Stimulated activated CD4-positive, alpha-beta T cell treated with anti-CD3 and anti-CD28 coated beads, TNF-alpha, amount 100 ng/mL, for 48 hours (primary cell): ENCODE results near the gene CDY1B.
"Not testable (repeated sequence)": the region's sequence is repeated elsewhere in the genome, so short reads cannot be mapped to it uniquely, and the experiment has no call there.

Source experiments
- DNase-seq, 3 donors: peaks; one replicate each; pipeline ENCODE4 v3.0.0-alpha.2; 2020; ENCODE audit warnings: low read depth in 3 of 3

Gene CDY1B, protein sequence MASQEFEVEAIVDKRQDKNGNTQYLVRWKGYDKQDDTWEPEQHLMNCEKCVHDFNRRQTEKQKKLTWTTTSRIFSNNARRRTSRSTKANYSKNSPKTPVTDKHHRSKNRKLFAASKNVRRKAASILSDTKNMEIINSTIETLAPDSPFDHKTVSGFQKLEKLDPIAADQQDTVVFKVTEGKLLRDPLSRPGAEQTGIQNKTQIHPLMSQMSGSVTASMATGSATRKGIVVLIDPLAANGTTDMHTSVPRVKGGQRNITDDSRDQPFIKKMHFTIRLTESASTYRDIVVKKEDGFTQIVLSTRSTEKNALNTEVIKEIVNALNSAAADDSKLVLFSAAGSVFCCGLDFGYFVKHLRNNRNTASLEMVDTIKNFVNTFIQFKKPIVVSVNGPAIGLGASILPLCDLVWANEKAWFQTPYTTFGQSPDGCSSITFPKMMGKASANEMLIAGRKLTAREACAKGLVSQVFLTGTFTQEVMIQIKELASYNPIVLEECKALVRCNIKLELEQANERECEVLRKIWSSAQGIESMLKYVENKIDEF

GRCh38 chrY:24047919-24048318 is at the start of gene CDY1B:
Gene CDY1B, minus strand, starts transcription at chrY:24048019. Its CDS starts 331 bp downstream, at chrY:24047688.
- not testable (repeated sequence) for DNase-seq

GRCh38 chrY:24049525-24049924 is 1.7 kb upstream of the CDY1B start:
- not testable (repeated sequence) for DNase-seq

- DNase-seq: not testable (repeated sequence)
Measured at GRCh38 chrY:24043209-24043608, 4.6 kb downstream of the CDY1B start.

DNA sequence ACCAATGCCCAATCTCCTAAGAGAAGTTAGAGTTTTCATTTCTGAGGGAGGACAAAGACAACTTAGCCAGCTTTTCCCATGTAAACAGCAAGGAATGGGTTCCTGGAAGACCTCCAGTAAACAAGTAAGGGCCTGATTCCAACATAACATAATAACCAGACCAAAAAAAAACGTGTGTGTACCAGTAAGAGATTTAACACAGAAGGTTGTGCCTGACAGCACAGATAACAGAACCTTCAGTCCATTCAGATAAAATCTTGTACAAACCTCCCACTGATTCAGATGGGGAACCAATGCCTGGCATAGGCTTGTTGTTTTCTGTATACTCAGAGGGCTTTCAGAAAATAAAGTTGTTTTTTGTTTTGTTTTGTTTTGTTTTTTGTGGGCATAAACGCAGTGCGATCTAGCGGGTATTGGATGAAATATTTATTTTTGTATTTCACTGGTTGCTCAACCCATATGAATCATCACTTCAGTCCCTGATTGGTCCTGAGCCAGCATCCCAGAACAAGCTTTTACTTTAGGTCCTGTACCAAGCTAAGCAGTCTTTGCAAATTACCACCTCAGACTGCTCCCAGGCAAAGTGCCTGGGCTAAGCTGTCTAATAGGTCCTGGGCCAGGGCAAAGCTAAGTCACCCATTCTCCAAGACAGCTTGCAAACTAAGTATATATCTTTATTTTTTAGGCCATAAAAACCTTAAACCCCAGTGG is 8.7 kb downstream of the CDY1B start:
- not testable (repeated sequence) for DNase-seq

- not testable (repeated sequence) for DNase-seq
Measured at GRCh38 chrY:24026212-24027103, 21.4 kb downstream of the CDY1B start.
